SK-N-MC (cell line): ENCODE measurements around the gene ACTR2.
"Not testable (repeated sequence)": the region's sequence is repeated elsewhere in the genome, so short reads cannot be mapped to it uniquely, and the experiment has no call there.

ENCODE experiments used
- EZH2 ChIP-seq: fragments of 200-600 bp; sonication (generic); IDR thresholded peaks from one replicate; pipeline ENCODE4 v1.6.1; 2017; ENCODE audit warnings: antibody characterized with exemption
- FOXP2 ChIP-seq: optimal IDR thresholded peaks from 2 replicates; pipeline ENCODE3; 2011; ENCODE audit warnings: mild to moderate bottlenecking, moderate library complexity; ENCODE audit not compliant: insufficient read depth; ENCODE audit errors: extremely low read length, control extremely low read depth
- POLR2AphosphoS5 ChIP-seq: IDR thresholded peaks from 2 replicates; pipeline ENCODE4 v1.6.1; 2012; ENCODE audit warnings: mild to moderate bottlenecking, low read depth, low read length, borderline replicate concordance

- TF ChIP-seq EZH2, POLR2AphosphoS5, FOXP2: not testable (repeated sequence)
Observed at GRCh38 chr2:65183406-65183805, 44.2 kb upstream of the ACTR2 start.
